NOMO-1 treated with dmso at 0.1 percent for 144 hours (cell line): ENCODE results near the gene FXYD7.
"Not testable (repeated sequence)": the region's sequence is repeated elsewhere in the genome, so short reads cannot be mapped to it uniquely, and the experiment has no call there.

Source experiments
- DNase-seq: peaks from one replicate; lab custom pipeline; 2025; ENCODE audit not compliant: unreplicated experiment; lab: John Stamatoyannopoulos, UW

The FXYD7 gene, protein sequence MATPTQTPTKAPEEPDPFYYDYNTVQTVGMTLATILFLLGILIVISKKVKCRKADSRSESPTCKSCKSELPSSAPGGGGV

DNA sequence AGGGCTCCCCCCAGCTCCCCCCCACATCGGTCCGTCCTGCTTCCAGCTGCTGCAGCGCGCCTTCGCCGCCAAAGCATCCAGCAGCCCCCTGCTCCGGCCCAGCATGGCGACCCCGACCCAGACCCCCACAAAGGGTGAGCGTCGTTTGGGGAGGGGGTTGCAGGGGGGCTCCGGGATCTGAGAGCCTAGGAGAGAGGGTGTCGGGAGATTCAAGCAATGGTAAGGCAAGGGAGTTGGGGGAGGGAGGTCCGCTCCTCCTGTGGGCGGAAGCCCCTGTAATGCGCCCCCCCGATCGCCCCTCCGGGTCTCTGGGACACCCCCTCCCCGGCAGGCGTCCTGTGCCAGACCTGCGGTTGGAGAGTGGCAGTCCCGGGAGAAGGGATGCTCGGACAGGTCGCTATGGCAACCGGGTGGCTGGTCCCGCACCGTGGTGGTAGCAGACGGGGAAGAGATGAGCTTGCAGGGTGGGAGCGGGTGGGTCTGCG lies at the start of gene FXYD7:
Gene FXYD7, plus strand, starts transcription at position 25 of the 485 bp plus-strand sequence. Its CDS starts 79 bp downstream, at position 104.
- no peak for DNase-seq

DNA sequence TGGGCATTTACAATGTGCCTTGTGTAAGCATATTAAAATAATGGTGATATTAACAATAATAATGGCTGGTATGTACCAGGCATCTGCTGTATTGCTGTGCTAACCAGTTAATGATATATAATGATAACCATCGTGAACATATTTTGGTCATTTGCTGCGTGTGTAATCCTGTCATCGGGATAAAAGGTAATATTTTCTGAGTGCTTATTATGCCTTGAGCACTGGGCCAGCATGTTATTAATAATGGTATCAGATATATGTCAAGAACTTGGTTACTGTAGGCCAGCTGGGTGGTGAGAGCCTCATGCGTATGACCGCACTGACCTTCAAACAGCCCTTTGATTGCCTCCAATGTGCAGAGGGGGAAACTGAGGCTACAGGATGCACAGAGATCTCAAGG lies 49.6 kb upstream of the FXYD7 start:
- DNase-seq: no peak

DNA sequence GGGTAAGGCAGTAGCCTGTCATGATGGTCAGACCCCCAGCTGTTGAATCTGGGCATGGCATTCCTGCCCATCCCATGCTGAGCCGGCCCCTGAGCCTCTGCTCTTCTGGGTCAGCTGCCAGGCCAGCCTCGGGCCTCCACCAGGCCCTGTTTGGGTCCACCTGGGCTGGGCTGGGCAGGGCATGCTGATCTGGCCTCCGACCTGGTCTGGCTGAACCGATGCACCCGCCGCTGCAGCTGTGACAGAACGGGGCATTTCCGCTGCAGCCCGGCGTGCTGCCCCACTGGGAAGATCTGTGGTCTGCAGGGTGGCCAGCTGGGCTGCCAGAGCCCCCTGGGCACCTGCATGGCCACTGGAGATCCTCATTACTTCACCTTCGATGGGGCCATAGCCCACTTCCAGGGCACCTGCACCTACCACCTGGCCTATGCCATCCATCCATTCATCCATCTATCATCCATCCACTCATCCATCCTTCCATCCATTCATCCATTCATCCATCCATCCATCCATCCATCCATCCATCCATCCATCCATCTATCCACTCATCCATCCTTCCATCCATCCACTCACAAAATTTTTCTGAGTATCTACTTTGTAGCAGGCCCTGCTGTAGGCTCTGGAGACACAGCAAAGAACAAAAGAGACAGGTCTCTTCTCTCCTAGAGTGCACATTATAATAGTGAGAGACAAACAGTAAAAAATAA lies 49.0 kb upstream of the FXYD7 start:
- DNase-seq: no peak

DNA sequence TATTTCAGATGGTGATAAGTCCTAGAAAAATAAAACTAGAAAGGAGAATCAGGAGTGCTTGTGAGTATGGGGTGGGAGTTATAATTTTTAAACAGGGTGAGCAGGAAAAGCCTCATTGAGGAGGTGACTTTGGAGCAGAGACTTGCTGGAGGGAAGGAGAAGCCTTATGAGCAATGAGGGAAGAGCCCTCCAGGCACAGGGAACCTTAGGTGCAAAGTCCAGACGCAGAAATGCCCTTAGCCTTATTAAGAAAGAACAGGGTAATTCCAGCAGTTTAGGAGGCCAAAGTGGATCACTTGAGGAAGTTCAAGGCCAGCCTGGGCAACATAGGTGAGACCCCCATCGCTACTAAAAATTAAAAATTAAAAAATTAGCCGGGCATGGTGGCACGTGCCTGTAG lies 48.4 kb upstream of the FXYD7 start:
- no peak for DNase-seq

DNA sequence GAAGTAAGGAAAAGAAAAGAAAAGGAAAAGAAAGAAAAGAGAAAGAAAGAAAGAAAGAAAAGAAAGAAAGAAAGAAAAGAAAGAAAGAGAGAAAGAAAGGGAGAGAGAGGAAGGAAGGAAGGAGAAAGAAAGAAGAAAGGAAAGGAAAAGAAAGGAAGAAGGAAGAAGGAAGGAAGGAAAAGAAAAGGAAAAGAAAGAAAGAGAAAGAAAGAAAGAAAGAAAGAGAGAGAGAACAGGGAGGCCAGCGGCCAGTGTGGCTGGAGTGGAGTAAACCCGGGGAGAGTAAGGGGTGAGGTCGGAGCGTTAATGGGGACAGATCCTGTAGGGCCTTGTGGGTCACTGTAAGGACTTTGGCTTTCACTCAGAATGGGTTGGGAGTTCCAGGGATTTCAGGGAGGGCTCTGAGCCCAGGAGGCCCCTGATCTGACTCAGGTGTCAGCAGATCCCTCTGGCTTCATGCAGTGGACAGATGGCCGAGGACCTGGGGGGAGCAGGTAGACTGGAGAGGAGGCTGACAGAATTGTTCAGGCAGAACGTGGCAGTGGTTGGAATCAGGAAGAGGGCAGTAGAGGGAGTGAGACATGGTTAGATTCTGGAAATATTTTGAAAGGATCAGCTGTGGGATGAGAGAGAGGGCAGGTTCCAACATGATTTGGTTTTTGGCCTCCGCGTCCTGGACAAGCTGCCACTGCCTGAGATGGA lies 47.2 kb upstream of the FXYD7 start:
- no peak for DNase-seq

DNA sequence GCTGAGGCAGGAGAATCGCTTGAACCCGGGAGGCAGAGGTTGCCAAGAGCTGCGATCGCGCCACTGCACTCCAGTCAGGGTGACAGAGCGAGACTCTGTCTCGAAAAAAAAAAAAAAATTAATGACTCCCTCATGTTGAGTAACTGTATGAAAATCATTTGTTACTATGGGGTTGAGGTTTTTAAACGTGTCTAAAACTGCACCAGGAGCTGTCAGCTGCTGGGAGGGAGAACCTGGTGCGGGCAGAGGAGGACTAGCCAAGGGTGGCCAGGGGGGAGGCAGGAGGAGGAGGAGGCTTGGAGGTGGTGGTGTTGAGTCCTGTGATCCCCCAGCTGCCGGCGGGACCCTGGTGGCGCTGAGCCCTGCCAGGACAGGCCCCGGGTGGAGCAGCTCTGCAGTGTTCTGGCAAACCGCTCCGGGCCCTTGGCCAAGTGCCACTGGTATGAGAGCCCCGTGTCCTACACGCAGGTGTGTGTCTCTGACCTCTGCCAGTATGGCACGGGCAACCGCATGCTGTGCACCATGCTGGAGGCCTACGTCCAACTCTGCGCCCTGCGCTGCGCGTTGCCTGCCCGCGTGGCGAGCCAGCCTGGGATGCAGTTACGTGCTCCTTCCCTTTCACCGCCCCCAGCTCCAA lies 44.5 kb upstream of the FXYD7 start:
- DNase-seq: no peak

DNA sequence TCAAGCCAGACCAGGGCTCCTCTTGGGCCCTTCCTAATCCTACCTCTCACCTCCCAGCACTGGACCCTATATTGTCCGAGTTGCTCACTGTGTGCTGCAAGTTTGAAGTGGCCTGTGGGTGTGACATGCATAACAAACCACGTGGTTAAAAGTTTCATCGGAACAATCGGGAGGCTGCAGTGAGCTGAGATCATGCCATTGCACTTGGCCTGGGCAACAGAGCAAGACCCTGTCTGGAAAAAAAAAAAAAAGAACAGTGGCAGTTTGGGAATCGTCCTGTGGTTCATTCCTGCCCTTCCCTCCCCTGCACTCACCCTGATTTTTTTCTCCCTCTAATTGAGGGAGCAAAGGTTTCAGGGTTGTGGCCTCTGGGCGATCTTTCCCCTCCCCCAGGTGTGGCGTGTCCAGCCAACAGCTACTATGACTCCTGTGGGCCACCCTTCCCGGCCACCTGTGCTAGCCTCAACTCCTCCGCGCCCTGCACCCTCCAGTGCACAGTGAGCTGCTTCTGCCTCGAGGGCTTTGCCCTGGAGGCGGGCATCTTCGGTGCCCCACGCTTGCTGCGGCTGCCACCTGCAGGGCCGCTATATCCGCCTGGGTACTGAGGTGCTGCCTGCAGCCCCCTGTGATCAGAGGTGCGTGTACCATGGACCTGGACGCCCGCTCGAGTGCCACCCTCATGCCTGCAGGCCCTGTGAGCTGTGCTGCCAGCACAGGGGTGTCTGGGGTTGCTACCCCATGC lies 43.7 kb upstream of the FXYD7 start:
- DNase-seq: no peak

DNA sequence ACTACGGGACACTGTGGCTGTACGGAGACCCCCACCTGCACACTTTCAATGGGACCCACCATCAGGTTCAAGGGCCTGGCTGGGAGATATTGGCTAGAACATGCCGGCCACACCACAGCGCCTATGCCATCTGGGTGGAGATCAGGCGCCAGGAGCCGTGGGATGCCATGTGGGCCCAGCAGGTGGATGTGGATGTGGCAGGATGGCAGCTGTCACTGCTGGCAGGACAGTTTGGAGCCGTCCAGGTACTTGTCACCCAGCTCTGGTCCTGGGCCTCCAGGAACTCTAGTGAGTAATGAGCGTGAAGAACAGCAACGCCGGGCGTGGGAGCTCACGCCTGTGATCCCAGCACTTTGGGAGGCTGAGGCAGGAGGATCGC lies 43.2 kb upstream of the FXYD7 start:
- DNase-seq: no peak

DNA sequence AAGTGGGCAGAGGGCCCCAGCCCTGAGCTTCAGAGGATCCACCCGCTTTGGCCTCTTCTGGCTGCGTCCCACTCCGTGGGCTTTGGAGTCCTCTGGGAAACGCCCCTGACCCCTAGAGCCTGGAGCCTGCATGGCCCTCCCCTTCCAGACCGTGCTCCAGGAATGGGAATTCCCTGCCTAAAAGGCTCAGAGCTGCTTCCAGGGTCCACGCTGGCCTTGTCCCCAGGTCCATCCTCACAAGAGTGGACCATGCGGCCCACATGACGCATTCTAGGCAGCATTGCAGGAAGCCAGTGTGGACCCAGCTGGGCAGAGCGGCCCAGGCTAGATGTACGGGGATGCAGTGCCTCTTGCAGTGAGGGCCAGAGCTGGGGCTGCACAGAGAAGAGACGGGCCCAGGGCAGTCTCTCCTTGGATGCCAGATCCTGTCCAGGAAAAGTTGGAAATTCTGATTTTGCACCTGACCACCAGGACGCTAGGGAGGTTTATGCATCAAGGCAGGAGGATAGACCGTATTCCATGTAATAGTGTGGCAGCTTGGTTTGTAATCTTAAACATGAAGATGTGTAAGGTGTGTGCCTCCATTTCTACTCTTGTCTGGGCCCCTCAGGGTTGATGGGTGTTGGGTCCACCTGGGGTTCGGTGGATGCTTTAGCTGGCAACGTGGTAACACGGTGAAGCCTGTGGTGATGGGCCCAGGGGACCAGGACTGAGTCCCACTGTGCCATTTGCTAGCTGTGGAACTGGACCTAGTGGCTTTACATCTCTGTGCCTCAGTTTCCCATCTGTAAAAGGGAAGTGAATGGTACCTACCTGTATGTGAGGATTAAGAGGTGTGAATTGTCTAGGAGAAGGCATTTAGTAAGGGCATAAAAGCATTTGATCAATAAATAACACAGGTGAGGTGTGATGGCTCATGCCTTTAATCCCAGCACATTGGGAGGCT lies 42.2 kb upstream of the FXYD7 start:
- DNase-seq: no peak

DNA sequence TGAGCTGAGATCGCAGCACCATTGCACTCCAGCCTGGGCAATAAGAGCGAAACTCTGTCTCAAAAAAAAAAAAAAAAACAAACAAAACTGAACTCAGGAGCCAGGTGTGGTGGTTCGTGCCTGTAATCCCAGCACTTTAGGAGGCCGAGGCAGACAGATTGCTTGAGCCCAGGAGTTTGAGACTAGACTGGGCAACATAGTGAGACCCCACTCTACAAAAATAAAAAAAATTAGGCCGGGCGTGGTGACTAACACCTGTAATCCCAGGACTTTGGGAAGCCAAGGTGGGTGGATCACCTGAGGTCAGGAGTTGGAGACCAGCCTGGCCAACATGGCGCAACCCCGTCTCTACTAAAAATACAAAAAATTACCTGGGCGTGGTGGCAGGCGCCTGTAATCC lies 41.1 kb upstream of the FXYD7 start:
- DNase-seq: not testable (repeated sequence)

DNA sequence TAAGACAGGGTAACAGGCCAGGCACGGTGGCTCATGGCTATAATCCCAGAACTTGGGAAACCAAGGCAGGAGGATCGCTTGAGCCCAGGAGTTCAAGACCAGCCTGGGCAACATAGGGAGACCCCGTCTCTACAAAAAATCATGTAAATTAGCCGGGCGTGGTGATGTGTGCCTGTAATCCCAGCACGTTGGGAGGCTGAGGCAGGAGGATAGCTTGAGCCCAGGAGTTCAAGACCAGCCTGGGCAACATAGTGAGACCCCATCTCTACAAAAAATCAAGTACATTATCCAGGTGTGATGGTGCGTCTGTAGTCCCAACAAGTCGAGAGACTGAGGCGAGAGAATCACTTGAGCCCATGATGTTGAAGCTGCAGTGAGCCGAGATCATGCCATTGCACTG lies 39.4 kb upstream of the FXYD7 start:
- DNase-seq: not testable (repeated sequence)

DNA sequence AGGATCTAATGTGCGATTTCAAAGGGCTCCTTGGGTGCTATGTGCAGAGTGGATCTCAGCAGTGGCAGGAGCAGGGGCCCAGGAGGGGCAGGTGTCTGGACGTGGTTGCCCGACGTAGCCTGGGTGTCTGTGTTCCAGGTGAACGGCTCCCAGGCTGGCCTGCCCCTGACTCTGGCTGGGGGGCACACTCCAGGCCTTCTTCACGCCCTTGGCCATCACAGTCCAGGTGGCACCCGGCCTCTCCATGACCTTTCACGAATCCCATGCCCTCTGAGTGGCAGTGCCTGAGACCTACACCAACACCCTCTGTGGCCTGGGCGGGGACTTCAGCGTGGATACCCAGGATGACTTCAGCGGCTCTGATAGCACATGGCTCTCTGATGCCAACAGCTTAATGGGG lies 38.7 kb upstream of the FXYD7 start:
- no peak for DNase-seq

DNA sequence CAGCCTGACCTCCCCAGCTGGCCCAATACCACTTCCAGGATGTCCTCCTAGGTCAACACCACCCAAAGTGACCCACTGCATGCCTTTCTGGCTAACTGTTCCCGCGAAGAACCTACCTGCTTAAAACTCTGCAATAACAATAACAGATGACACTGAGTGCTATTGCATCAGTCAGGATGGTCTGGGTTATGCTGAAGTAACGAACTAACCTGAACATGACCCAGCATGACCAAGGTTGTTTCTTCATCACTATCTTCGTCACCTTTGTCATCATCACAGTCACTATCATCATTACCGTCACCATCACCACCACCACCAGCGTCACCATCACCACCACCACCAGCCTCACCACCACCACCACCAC lies 38.0 kb upstream of the FXYD7 start:
- no peak for DNase-seq

DNA sequence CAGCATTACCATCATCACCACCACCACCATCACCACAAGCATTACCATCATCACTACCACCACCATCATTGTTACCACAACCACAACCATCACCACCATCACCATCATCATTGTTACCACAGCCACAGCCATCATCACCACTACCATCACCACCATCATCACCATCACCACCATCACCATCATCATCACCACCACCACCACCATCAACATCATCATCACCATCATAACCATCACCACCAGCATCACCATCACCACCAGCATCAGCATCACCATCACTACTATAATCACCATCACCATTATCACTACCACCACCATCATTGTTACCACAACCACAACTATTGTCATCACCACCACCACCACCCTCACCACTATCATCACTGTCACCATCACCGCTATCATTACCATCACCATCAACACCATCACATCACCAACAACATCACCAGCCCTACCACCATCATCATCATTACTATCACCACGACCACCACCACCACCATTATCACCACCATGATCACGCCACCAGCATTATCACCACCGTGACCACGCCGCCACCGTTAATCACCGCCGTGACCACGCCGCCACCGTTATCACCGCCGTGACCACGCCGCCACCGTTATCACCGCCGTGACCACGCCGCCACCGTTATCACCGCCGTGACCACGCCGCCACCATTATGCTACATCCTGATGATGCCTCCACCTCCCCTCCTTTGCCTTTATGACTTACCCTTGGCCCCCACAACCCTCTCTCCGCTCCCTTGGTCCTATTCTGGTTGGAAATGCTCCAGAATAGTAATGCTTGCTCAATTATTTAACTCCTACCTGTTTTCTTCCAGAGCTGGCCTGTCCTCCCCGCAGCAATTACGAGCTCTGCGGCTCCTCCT lies 37.4 kb upstream of the FXYD7 start:
- DNase-seq: no peak

DNA sequence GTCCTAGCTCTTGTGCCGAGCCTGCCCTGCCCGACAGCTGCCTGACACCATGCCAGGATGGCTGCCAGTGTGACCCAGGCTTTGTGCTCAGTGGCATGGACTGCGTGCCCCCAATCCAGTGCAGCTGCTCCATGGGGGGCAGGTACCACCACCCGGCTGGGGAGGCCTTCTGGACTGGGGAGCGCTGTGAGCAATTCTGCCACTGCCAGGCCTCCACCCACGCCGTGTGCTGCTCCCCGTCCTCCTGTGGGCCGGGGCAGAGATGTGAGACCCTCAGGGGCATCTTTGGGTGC lies 36.8 kb upstream of the FXYD7 start:
- DNase-seq: no peak

DNA sequence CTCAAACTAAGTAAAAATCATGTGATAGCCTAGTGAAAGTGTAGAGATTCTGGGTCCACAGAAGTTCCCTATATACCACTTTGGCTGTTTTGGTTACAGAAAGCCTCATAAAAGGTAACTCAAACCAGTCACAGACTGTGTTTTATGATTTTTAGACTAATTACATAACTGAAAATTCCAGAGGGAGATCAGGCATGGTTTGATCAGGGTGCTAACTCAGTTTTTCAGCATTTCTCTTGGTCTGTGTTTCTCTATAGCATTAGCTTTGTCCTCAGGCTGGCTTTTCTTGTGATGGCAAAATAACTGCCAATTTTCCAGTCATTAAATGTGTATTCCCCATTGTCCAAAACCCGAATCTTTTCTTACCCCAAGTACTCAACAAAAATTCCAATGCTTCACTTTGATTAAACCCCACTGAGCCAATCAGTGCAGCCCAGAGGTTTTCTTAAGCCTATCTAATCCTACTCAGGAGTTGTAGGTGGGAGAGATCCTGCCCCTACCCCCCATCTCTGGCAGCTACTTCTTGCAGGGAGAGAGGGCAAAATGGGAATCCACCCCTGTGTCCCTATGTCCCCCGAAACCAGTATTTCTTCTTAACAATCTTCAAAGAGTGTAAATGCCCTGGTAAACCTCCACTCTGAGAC lies 36.0 kb upstream of the FXYD7 start:
- DNase-seq: no peak

DNA sequence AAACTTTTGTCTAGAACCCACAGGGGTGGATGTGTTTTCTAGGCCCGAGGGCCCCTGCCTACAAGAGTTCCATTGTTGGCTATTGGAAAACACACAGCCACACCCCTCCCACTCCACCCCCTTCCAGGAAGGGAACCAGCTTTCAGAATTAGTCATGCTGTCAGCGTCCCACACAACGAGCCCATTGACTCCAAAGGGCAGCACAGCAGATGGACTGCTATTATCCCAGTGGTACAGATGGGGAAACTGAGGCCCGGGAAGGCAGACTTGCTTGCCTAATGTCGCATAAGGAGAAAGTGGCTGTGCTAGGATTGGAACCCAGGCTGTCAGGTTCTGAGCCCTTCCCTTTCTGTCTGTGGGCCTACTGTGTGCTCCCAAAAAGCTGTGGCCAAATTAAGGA lies 35.5 kb upstream of the FXYD7 start:
- DNase-seq: no peak

DNA sequence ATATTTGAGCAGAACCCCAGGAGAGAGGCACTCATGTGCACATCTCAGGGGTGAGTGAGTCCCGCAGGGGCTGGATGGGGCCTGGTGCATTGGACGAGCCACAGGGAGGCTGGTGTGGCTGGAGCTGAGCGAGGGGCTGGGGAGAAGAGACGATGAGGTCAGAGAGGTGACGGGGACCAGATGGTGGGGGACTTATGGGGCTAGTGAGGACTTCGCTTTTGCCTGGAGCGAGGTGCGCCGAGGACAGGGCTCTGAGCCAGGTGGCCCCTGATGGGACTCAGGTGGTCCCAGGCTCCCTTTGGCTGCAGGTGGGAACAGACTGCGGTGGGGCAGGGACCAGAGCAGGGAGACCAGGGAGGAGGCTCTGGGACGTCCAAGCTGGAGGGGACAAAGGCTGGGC lies 34.3 kb upstream of the FXYD7 start:
- no peak for DNase-seq
